Measurements from ENCODE around the gene ADAM33. TPM values are rescaled to one million over a fixed set of nuclear protein-coding genes. Genes with fewer than 3 reads are reported as not detected.

Gene ADAM33
- total RNA-seq, 4 donors from 2014 or later, result 2.6 to 6.4 (median 3.1) TPM

GRCh38 chr20:3654326-3655130, 27.3 kb downstream of the ADAM33 start:
- DNase-seq, result no peak
- no peak for ATAC-seq
- no peaks in the 10 kb centered on the region for H3K4me1 ChIP-seq
- H3K36me3 ChIP-seq, result peaks cover 0 to 6% of the 10 kb centered on the region in 2 donors
- in situ Hi-C loops (cut with MboI; ENCODE audit: low sequenced_read_pairs in 4 of 4) (no loop called here), intact Hi-C loops (cut with DNase I; ENCODE audit: low total_unique reads) (no loop called here)
- H3K27me3 ChIP-seq, result peaks cover 0 to 2% (median 0%) of the 10 kb centered on the region in 3 donors
- H3K9me3 ChIP-seq, result no peaks in the 10 kb centered on the region
- no peak for TF ChIP-seq POLR2A (IDR thresholded peaks at IDR 0.05)
- TF ChIP-seq CTCF (IDR thresholded peaks at IDR 0.05 in 4 of 5, conservative IDR thresholded peaks at IDR 0.05 in 1 of 5), result no peak
- H3K4me3 ChIP-seq, result no peak overlapping the region
- no peak overlapping the region for H3K27ac ChIP-seq

GRCh38 chr20:3653921-3654320, 27.9 kb downstream of the ADAM33 start:
- H3K9me3 ChIP-seq, result no peaks in the 10 kb centered on the region
- ATAC-seq, result no peak
- no peaks in the 10 kb centered on the region for H3K27me3 ChIP-seq
- no peak overlapping the region for H3K4me3 ChIP-seq
- peaks cover 0 to 12% of the 10 kb centered on the region in 2 donors for H3K36me3 ChIP-seq
- no peaks in the 10 kb centered on the region for H3K4me1 ChIP-seq
- no peak overlapping the region for H3K27ac ChIP-seq
- in situ Hi-C loops (cut with MboI; ENCODE audit: low sequenced_read_pairs in 4 of 4) (no loop called here), intact Hi-C loops (cut with DNase I; ENCODE audit: low total_unique reads) (no loop called here)
- DNase-seq, result no peak
- TF ChIP-seq CTCF (IDR thresholded peaks at IDR 0.05 in 4 of 5, conservative IDR thresholded peaks at IDR 0.05 in 1 of 5), result no peak
- TF ChIP-seq POLR2A (IDR thresholded peaks at IDR 0.05), result no peak

GRCh38 chr20:3652676-3653596, 28.9 kb downstream of the ADAM33 start:
- H3K9me3 ChIP-seq, result no peaks in the 10 kb centered on the region
- no peaks in the 10 kb centered on the region for H3K27me3 ChIP-seq
- H3K4me1 ChIP-seq, result no peaks in the 10 kb centered on the region
- H3K27ac ChIP-seq, result no peak overlapping the region
- in situ Hi-C loops (cut with MboI; ENCODE audit: low sequenced_read_pairs in 4 of 4) (no loop called here), intact Hi-C loops (cut with DNase I; ENCODE audit: low total_unique reads) (no loop called here)
- no peak overlapping the region for H3K4me3 ChIP-seq
- DNase-seq (no peak), ATAC-seq (no peak)
- TF ChIP-seq CTCF (IDR thresholded peaks at IDR 0.05 in 4 of 5, conservative IDR thresholded peaks at IDR 0.05 in 1 of 5) (no peak), POLR2A (IDR thresholded peaks at IDR 0.05) (no peak)
- H3K36me3 ChIP-seq, result peaks cover 0 to 22% of the 10 kb centered on the region in 2 donors

GRCh38 chr20:3652221-3652620, 29.6 kb downstream of the ADAM33 start:
- H3K9me3 ChIP-seq, result no peaks in the 10 kb centered on the region
- in situ Hi-C loops (cut with MboI; ENCODE audit: low sequenced_read_pairs in 4 of 4), result no loop called here
- DNase-seq (no peak), ATAC-seq (no peak)
- intact Hi-C loops (cut with DNase I; ENCODE audit: low total_unique reads), result no loop called here
- no peak for TF ChIP-seq POLR2A (IDR thresholded peaks at IDR 0.05)
- TF ChIP-seq CTCF (IDR thresholded peaks at IDR 0.05 in 4 of 5, conservative IDR thresholded peaks at IDR 0.05 in 1 of 5), result no peak
- H3K36me3 ChIP-seq, result peaks cover 0 to 28% of the 10 kb centered on the region in 2 donors
- H3K27ac ChIP-seq, result no peak overlapping the region
- H3K4me3 ChIP-seq, result no peak overlapping the region
- H3K4me1 ChIP-seq, result no peaks in the 10 kb centered on the region
- no peaks in the 10 kb centered on the region for H3K27me3 ChIP-seq

Measured in gastrocnemius medialis (tissue), 4 donors.